ENCODE results near the gene LEFTY1. TPM values are rescaled to one million over a fixed set of nuclear protein-coding genes. Genes with fewer than 3 reads are reported as not detected.

The LEFTY1 gene
- total and polyA plus RNA-seq, 3 donors from 2014 or later: 0.63 to 0.90 (median 0.87) TPM

DNA sequence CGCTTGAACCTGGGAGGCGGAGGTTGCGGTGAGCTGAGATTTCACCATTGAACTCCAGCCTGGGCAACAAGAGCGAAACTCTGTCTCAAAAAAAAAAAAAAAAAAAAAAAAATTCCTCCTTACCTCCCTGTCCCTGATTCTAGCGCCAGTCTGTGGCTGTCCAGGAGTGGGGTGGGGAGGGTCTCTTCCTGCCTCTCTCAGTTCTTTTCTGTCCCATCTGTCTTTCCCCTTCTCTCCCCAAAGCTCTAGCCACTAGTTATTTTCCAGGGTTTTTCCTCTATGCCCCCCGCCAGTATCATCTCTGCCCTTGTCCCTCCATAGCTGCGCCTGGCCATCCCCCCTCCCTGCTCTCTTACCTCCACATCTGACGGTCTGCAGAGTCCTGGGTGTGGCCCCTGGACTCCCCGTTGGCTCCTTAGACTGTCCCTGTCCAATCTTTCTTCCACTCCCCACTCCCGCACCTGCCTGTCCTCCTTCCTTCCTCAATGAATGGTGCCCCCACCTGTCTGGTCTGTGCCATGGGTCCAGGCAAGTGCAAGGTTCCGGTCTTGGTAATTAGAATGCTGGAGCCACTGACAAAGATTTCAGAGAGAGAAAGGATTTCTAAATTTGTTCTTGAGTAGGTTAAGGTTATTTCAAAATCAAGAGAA, 5.2 kb downstream of the LEFTY1 start:
- Histone ChIP-seq H3K27me3 (no peaks in the 10 kb centered on the region), H3K27ac (no peak overlapping the region), H3K4me1 (peaks cover 28% of the 10 kb centered on the region), H3K9me3 (no peaks in the 10 kb centered on the region), H3K36me3 (ENCODE audit: low read depth, missing control alignments) (no peaks in the 10 kb centered on the region), H3K4me3 (no peak overlapping the region)
- intact Hi-C loops (cut with DNase I; ENCODE audit: low total_unique reads): no loop called here
- no peak for DNase-seq
- no peak for TF ChIP-seq POLR2A (IDR thresholded peaks at IDR 0.05)
- no peak for TF ChIP-seq CTCF (IDR thresholded peaks at IDR 0.05)
- 63 to 81% methylated on average over 11 of the region's 11 CpGs for WGBS, 2 donors

DNA sequence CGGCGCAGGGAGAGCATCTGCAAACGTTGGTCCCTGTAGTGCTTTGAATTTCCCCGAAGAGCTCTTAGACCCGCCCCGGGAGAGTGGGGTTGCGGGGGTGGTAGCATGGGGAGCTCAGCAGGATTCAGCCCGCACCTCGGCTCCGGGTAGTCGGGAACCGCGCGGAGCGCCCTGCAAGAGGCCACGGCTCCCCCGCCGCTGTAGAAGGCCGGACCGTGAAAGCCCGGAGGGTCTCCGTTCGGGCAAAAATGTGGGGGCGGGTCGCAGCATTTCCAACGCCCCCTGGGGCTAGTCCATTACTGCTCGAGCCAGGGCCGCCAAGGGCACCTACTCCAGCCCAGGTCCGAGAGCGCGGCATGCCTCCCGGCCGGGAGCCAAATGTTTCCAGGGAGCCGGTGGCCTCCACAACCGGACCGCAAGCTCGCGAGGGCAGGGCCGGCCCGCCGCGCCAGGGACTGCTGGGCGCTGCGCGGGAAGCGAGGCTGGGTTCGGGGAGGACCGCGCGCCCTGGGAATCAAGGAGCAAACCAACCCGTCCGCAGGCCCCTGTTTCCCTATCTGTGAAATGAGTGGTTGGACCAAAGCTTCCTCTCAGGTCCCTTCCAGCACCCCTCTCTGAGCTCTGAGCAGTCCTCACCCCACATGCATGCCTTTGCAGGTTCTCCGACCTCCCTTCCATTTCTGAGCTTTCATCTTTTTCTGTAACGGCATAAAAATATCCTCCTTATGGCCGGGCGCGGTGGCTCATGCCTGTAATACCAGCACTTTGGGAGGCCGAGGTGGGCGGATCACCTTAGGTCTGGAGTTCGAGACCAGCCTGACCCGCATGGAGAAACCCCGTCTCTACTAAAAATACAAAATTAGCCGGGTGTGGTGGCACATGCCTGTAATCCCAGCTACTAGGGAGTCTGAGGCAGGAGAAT, 6.0 kb downstream of the LEFTY1 start:
- H3K36me3 ChIP-seq (ENCODE audit: low read depth, missing control alignments): no peaks in the 10 kb centered on the region
- DNase-seq: peak; percentile 56
- peaks cover 34% of the 10 kb centered on the region for H3K4me1 ChIP-seq
- TF ChIP-seq POLR2A (IDR thresholded peaks at IDR 0.05) (no peak), CTCF (IDR thresholded peaks at IDR 0.05) (no peak)
- H3K27ac ChIP-seq: peak overlapping the region; percentile 74 to 87
- 5 to 8% methylated on average over 9 to 29 of the region's 63 CpGs for WGBS, 2 donors
- no peaks in the 10 kb centered on the region for H3K27me3 ChIP-seq
- peak overlapping the region; percentile 90 to 94 for H3K4me3 ChIP-seq
- intact Hi-C loops (cut with DNase I; ENCODE audit: low total_unique reads): no loop called here
- no peaks in the 10 kb centered on the region for H3K9me3 ChIP-seq

DNA sequence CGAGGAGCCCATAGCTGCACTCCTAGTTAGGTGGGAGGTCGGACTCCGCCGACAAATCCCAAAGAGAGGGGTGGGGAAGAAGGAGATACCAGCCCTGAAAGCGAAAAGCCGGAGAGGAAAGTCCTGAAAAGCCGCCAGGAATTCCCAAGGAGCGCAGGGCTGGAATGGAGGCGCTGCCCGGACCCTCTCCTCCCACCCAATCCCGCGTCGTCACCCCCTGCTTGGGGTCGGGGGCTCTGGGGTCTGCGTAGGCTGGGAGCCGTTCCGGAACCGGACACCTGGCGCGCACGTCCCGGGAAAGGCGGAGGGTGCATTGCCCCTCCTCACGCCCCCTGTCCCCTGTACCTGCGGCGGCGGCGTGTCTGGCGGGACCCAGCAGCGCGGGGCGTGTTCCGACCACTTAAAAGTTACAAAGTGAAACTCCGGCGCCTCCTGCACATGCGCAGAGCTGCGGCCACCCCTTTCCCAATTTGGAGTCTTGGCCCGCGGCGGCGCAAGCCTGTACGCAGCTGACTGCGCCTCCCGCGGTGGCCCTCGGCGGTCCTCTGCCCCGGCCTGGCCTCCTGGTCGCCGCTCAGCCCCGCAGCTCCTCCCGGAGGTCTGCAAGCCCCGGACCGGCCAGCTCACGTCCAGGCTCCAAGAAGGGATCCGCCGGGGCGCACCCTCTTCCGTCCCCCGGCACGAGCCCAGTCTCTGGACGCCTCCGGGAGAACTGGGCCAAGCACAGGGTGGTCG, 6.8 kb downstream of the LEFTY1 start, which contains the start of gene TMEM63A:
Gene TMEM63A, minus strand, starts transcription at position 422 of the 735 bp plus-strand sequence. CDS start 4,800 bp downstream, outside the sequence.
- 0% methylated on average over 10 to 39 of the region's 64 CpGs for WGBS, 2 donors
- intact Hi-C loops (cut with DNase I; ENCODE audit: low total_unique reads): no loop called here
- no peaks in the 10 kb centered on the region for H3K27me3 ChIP-seq

More for the DNA sequence above, 6.8 kb downstream of the LEFTY1 start, which contains the start of gene TMEM63A:
- Histone ChIP-seq H3K27ac (peak within 1 kb of the TSS; percentile 74 to 87), H3K36me3 (ENCODE audit: low read depth, missing control alignments) (no peaks in the 10 kb centered on the region), H3K4me1 (peaks cover 40% of the 10 kb centered on the region), H3K4me3 (peak within 1 kb of the TSS; percentile 90 to 94), H3K9me3 (no peaks in the 10 kb centered on the region)
- peak; percentile 94 for DNase-seq
- TF ChIP-seq POLR2A (IDR thresholded peaks at IDR 0.05): no peak
- TF ChIP-seq CTCF (IDR thresholded peaks at IDR 0.05): peak in 2 of 3 experiments; percentile 29 to 39
